Esophagus squamous epithelium (tissue), 5 donors: ENCODE data around the gene CACNA1B. TPM values are rescaled to one million over a fixed set of nuclear protein-coding genes. Genes with fewer than 3 reads are reported as not detected.

Source experiments
- DNase-seq: peaks from one replicate; lab custom pipeline; 2025; lab: John Stamatoyannopoulos, UW
- H3K27ac ChIP-seq, 4 donors: fragments of 200-600 bp; sonication (generic); one replicate each; pipeline ENCODE4 v1.5.1; 2016 to 2019; ENCODE audit warnings: mild to moderate bottlenecking in 1 of 4
- H3K27me3 ChIP-seq, 4 donors: fragments of 200-600 bp; sonication (generic); 1 replicate in 3 of 4; 2 replicates in 1 of 4; pipeline versions ENCODE4 v1.5.1 to v1.6.0; 2017 to 2021; ENCODE audit warnings: antibody characterized with exemption in 1 of 4
- H3K36me3 ChIP-seq, 3 donors: fragments of 200-600 bp; sonication (generic); one replicate each; pipeline ENCODE4 v1.5.1; 2016 to 2019
- H3K4me1 ChIP-seq, 3 donors: fragments of 200-600 bp; sonication (generic); one replicate each; pipeline ENCODE4 v1.5.1; 2017 to 2019
- H3K4me3 ChIP-seq, 4 donors: fragments of 200-600 bp; sonication (generic); 1 replicate in 3 of 4; 2 replicates in 1 of 4; pipeline ENCODE4 v1.5.1; 2016 to 2019; ENCODE audit warnings: mild to moderate bottlenecking in 2 of 4, moderate library complexity in 1 of 4
- H3K9me3 ChIP-seq, 3 donors: fragments of 200-600 bp; sonication (generic); one replicate each; pipeline ENCODE4 v1.5.1; 2016 to 2019
- CTCF ChIP-seq, 6 experiments: fragments of 450-650 bp in 4 of 6; fragments of 200-600 bp in 2 of 6; sonication (generic) in 2 of 6; IDR thresholded peaks; one replicate each; pipeline ENCODE4 v1.5.1; 2016 to 2019; ENCODE audit warnings: antibody characterized with exemption in 6 of 6, mild to moderate bottlenecking in 4 of 6, moderate library complexity in 4 of 6
- POLR2A ChIP-seq, 4 donors: fragments of 450-650 bp; IDR thresholded peaks; one replicate each; pipeline ENCODE4 v1.6.1; 2017; ENCODE audit warnings: antibody characterized with exemption in 4 of 4, mild to moderate bottlenecking in 4 of 4, moderate library complexity in 3 of 4
- WGBS, 2 donors: methylation state at CpG; one replicate each; pipeline ENCODE4 v1.1.5; 2018; 5-methylcytosine and 5-hydroxymethylcytosine counted together
- intact Hi-C: fragments of 100-400 bp; cut with DNase I; formaldehyde crosslinking; loops from one replicate; pipeline ENCODE4 v1.15.0; 2022
- total RNA-seq, 4 donors: library from RNA; depleted of rRNA; stranded (reverse); fragments of >200 nt; gene quantifications; one replicate each; pipeline ENCODE4 v1.1.0, GENCODE V29; 2016
- donor health status: DM: yes; HTN: yes; CAD: no.

Gene CACNA1B
- total RNA-seq, 4 donors from 2014 or later, result not detected

GRCh38 chr9:138042146-138042545, 164.6 kb downstream of the CACNA1B start:
- intact Hi-C loops, result no loop called here
- Histone ChIP-seq H3K27me3 (peaks cover 0 to 28% (median 0%) of the 10 kb centered on the region in 4 donors), H3K9me3 (no peaks in the 10 kb centered on the region), H3K36me3 (no peaks in the 10 kb centered on the region), H3K4me1 (no peaks in the 10 kb centered on the region), H3K4me3 (no peak overlapping the region), H3K27ac (no peak overlapping the region)
- TF ChIP-seq CTCF (IDR thresholded peaks at IDR 0.05) (no peak), POLR2A (IDR thresholded peaks at IDR 0.05) (no peak)
- no peak for DNase-seq
- 89 to 92% methylated on average over 7 of the region's 7 CpGs for WGBS, 2 donors

GRCh38 chr9:138042640-138043039, 165.1 kb downstream of the CACNA1B start:
- H3K4me3 ChIP-seq, result no peak overlapping the region
- TF ChIP-seq POLR2A (IDR thresholded peaks at IDR 0.05) (no peak), CTCF (IDR thresholded peaks at IDR 0.05) (no peak)
- intact Hi-C loops, result no loop called here
- no peaks in the 10 kb centered on the region for H3K36me3 ChIP-seq
- 43 to 55% methylated on average over 7 to 8 of the region's 8 CpGs for WGBS, 2 donors
- no peaks in the 10 kb centered on the region for H3K4me1 ChIP-seq
- H3K27ac ChIP-seq, result no peak overlapping the region
- no peak for DNase-seq
- H3K27me3 ChIP-seq, result peaks cover 0 to 23% (median 0%) of the 10 kb centered on the region in 4 donors
- H3K9me3 ChIP-seq, result no peaks in the 10 kb centered on the region

- WGBS, 2 donors, result 73 to 78% methylated on average over 9 to 10 of the region's 12 CpGs
- Histone ChIP-seq H3K4me1 (no peaks in the 10 kb centered on the region), H3K27ac (no peak overlapping the region), H3K9me3 (no peaks in the 10 kb centered on the region), H3K4me3 (no peak overlapping the region), H3K27me3 (peaks cover 0 to 23% (median 0%) of the 10 kb centered on the region in 4 donors), H3K36me3 (no peaks in the 10 kb centered on the region)
- intact Hi-C loops, result no loop called here
- TF ChIP-seq POLR2A (IDR thresholded peaks at IDR 0.05) (no peak), CTCF (IDR thresholded peaks at IDR 0.05) (no peak)
- DNase-seq, result no peak
Observed at GRCh38 chr9:138043061-138043410, 165.5 kb downstream of the CACNA1B start.

- intact Hi-C loops, result no loop called here
- 82 to 84% methylated on average over 20 to 24 of the region's 42 CpGs for WGBS, 2 donors
- peaks cover 0 to 21% (median 0%) of the 10 kb centered on the region in 4 donors for H3K27me3 ChIP-seq
- H3K4me3 ChIP-seq, result no peak overlapping the region
- H3K36me3 ChIP-seq, result no peaks in the 10 kb centered on the region
- H3K4me1 ChIP-seq, result no peaks in the 10 kb centered on the region
- DNase-seq, result no peak
- TF ChIP-seq CTCF (IDR thresholded peaks at IDR 0.05) (no peak), POLR2A (IDR thresholded peaks at IDR 0.05) (no peak)
- no peak overlapping the region for H3K27ac ChIP-seq
- H3K9me3 ChIP-seq, result no peaks in the 10 kb centered on the region
Observed at GRCh38 chr9:138043411-138044345, 166.1 kb downstream of the CACNA1B start.
